SK-N-DZ (cell line): ENCODE measurements around the gene RGS5.
A peak's percentile ranks its signal among the peaks of the same experiment; 100 is the strongest.

ENCODE experiments used
- DNase-seq: peaks from one replicate; pipeline ENCODE4 v3.0.0-alpha.2; 2015; ENCODE audit warnings: low spot score

The RGS5 gene

GRCh38 chr1:163145435-163145834 lies 57.3 kb downstream of the RGS5 start:
- DNase-seq: no peak

DNA sequence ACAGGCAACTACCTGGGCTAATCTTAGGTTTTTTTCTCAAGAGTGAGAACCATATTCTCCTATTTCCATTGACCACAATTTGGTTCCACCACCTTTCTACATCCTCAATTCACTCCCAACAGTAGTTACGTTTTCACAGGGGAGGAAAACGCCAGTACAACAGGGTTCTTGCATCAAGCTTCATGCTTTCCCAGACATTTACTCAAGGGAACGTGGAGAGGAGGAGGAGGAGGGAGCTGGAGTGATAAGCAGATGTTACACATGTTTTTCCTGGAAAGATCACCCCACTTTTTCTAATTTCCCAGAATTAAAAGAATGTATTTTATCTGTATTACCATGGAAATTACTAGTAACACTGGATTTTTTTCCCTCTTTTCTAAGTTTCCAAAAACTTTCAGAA lies 58.3 kb downstream of the RGS5 start:
- DNase-seq: no peak

- DNase-seq: no peak
These were observed 60.6 kb downstream of the RGS5 start for GRCh38 chr1:163142152-163142551.

- DNase-seq: no peak
These were observed 61.2 kb downstream of the RGS5 start for GRCh38 chr1:163141556-163141955.

DNA sequence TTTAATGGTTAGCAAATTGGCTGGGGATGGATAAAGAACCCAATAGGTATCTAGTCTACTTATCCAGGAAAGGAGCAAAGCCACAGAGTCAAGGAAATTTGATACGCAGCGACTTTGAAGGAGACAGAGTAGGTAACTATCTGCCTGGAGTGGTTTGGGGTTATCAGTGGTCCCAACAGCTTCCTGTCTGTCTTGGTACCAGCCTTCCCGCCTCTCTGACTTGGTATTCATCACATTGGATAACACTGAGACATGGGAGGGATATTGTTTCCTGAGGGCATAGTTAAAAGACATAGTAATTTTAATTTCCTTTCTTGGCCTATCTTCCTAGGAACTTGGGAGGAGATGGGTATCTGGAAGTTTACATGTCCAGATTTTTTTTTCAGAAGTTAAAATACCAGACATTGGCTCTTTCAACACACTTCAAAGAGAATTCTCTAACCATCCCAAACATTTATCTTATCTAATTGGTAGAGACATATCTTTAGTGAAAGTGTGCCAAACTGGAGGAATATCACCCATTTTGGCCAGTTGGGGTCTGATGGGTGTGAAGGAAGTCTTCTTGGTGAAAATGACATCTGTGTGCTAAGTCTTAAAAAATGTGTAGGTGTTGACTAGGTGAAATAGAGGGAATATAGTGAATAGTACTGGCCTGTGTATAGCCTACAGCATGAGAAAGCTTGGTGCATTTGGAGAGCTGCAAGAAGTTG lies 65.0 kb downstream of the RGS5 start:
- no peak for DNase-seq

- DNase-seq: no peak
These were observed 70.7 kb downstream of the RGS5 start for GRCh38 chr1:163131981-163132380.

DNA sequence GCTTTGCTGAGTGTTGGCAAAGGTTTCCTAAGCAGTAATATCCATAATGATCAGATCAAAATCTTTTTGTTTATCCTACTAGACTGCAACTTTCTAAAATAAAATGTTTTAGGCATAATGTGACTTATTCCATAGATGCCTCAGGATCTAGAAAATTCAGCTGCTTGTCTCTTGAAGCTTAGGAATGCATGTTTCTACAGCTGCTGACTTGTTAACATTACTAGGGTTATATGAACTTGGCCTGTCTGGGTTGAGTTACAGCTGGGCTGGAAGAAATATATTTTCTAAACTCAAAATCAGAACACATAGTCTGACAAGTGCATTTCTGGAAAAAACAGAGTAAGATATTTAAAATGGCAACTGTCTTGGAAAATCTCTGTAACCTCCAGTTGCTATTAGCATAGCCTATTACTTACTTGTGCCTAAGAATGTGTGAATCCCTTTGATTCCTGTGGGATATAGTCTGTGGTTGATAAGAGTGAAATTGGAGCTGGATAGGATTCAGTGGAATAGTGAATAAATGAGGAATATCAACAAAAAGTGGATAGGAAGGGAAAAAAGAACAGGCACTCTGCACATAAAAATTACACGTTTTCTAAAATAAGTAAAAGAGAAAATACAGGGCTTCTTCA lies 72.4 kb downstream of the RGS5 start:
- DNase-seq: no peak

DNA sequence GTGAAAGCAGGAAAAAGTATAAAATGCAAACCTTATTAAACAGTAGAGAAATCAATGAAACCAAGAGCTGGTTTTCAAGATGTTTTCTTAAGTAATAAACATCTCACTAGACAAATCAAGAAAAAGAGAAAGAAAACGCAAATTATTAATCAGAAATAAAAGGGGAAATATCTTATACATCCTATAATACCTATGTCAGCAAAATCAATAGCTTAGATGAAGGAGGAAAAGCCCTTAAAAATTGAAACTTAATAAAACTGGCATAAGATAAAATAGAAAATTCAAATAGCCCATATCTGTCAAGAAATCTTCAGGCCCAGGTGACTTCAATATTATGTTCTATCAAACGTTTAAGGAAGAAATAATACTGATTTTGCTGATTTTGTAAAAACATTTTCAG lies 74.4 kb downstream of the RGS5 start:
- DNase-seq: no peak

DNA sequence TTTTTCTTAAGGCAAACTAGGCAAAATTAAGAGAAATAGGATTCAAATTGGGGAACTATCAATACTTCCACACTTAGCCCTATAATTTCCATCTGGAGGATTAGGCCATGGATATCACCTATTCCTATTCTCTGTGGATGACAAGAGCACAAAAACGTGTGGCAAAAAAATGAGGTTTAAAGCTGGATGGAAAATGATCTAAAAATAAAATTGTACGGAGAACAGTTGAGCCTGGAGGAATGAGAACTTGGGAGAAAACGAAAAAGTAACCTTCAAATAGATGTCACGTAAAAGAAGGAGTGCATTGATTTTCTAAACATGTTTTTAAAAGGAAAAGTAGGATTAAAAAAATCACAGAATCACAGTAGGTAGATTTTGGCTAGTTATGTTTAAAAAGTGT lies 77.9 kb downstream of the RGS5 start:
- DNase-seq: no peak

DNA sequence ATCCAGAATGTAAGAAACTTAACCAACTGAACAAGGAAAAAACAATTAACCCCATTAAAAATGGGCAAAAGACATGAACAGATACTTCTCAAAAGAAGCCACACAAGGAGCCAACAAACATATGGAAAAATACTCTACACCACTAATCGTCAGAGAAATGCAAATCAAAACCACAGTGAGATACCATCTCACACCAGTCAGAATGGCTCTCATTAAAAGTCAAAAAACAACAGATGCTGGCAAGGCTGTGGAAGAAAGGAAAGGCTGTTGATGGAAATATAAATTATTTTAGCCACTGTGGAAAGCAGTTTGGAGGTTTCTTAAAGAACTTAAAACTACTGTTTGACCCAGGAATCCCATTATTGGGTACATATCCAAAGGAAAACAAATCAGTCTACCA lies 82.3 kb downstream of the RGS5 start:
- peak; percentile 10 for DNase-seq

DNA sequence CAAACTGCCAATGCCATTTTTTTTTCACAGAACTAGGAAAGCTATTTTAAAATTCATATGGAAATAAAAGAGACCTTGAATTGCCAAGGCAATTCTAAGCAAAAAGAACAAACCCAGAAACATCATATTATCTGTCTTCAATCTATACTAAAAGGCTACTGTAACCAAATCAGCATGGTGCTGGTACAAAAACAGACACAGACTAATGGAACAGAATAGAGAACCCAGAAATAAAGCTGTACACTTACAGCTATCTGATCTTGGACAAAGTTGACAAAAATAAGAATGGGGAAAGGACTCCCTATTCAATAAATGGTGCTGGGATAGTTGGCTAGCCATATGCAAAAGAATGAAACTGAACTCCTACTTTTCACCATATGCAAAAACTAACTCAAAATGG lies 83.0 kb downstream of the RGS5 start:
- peak; percentile 79 for DNase-seq

- peak; percentile 92 for DNase-seq
These were observed 86.8 kb downstream of the RGS5 start for GRCh38 chr1:163115887-163116286.

- no peak for DNase-seq
These were observed 95.1 kb downstream of the RGS5 start for GRCh38 chr1:163107655-163108054.

DNA sequence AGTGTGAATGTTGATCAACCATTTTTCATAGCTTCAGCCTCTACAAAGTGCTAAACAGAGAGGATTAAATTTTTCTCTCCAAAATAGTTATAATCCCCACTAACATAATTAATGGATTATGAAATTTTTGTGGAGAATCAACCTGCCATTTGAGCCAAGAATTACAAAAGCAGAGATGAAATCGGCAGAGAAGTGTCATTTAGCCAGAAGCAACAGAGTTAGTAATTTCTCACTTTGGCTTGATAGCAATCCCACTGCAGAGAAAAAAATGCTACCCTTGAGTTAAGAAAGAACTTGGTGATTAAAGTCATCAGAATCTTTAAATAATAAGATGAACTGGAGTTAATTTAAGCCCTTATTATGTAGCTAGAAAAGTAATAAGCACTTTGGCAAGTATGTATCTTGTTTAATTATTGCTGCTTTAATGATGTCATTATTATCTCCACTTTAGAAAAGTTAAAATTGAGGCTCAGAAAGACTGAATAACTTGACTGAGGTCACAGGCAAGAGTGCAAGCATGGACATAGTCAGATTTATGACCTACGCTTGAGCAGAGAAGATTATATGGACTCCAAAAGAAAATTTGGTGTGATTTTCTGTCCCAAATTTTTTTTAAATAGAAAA lies 96.2 kb downstream of the RGS5 start:
- no peak for DNase-seq

DNA sequence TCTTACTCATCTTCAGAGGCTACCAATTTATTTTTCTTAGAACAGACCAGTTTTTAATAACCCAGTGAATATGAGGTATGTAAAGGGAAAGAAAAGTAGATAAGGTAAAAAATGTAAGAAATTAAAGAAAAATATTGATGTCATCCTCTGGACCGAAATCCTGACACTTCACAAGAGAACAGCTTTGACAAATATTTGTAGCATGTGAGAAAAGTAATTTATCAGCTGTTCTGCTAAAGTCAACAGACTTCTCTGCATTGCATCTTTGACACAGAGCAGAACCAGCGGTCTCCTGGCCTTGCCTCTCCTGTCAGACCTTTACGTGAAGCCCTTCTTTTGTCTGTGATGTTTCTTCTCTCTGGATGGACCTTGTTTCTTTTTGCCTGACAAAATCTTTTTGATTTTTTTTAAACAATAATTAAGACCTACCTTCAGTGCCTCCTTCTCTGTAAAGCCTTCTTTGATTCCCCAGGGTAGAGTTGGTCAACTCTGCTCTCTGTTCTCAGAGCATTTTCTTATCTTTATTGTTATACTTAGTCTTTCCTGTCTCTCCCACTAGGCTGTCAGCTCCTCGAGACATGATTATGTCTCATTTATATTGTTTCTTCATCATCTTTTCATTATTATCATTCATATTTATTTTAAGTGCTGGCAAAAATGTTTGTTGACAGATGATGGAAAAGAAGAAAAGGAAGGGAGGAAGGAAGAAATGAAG lies 98.2 kb downstream of the RGS5 start:
- DNase-seq: no peak

GRCh38 chr1:163102590-163102989 lies 100.1 kb downstream of the RGS5 start:
- DNase-seq: no peak

GRCh38 chr1:163095213-163095612 lies 107.5 kb downstream of the RGS5 start:
- DNase-seq: no peak

GRCh38 chr1:163094589-163094988 lies 108.1 kb downstream of the RGS5 start:
- no peak for DNase-seq

- no peak for DNase-seq
These were observed 108.5 kb downstream of the RGS5 start for GRCh38 chr1:163094182-163094581.

- no peak for DNase-seq
These were observed 109.1 kb downstream of the RGS5 start for GRCh38 chr1:163093579-163093978.

DNA sequence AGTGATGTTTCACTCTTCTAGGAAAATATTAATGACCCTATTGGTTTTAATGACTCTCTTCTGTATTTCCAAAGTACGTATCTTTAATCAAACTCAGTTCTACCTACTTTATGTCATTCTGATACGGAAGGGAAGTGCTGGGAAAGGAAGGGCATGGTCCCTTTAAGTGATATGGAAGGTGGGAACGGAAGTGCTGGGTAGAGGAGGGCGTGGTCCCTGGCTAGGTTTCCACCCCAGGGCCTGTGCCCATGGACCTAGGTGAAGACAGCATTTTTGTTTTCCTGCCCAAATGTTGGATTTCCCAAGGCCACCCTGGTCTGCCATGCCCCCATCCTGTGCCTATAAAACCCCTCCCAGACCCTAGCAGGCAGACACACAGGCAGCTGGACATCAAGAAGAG lies 109.5 kb downstream of the RGS5 start:
- DNase-seq: no peak
